ENCODE results near the gene DPP4. TPM values are rescaled to one million over a fixed set of nuclear protein-coding genes. Genes with fewer than 3 reads are reported as not detected.

DPP4 gene
- total RNA-seq, 2 donors from 2014 or later = 0.99 to 7.5 TPM

GRCh38 chr2:162062559-162062958 lies 11.5 kb downstream of the DPP4 start:
- intact Hi-C loops (cut with DNase I) = no loop called here
- ATAC-seq (no peak), DNase-seq (no peak)
- 94 to 95% methylated on average over 2 of the region's 2 CpGs for WGBS, 2 donors
- no peaks in the 10 kb centered on the region for H3K36me3 ChIP-seq (replicated peaks in 1 of 2; ENCODE audit: insufficient read depth in 1 of 2, low read depth in 2 of 2)
- H3K27ac ChIP-seq = no peak overlapping the region
- H3K4me1 ChIP-seq = no peaks in the 10 kb centered on the region
- H3K4me3 ChIP-seq = no peak overlapping the region
- TF ChIP-seq CTCF (IDR thresholded peaks at IDR 0.05) = no peak
- no peak for TF ChIP-seq POLR2A (IDR thresholded peaks at IDR 0.05)
- H3K27me3 ChIP-seq = no peaks in the 10 kb centered on the region
- peaks cover 0 to 2% (median 0%) of the 10 kb centered on the region in 3 donors for H3K9me3 ChIP-seq

- Histone ChIP-seq H3K27me3 (no peaks in the 10 kb centered on the region), H3K4me3 (no peak overlapping the region), H3K4me1 (no peaks in the 10 kb centered on the region), H3K27ac (no peak overlapping the region), H3K9me3 (peaks cover 0 to 12% (median 0%) of the 10 kb centered on the region in 3 donors), H3K36me3 (replicated peaks in 1 of 2; ENCODE audit: insufficient read depth in 1 of 2, low read depth in 2 of 2) (no peaks in the 10 kb centered on the region)
- TF ChIP-seq CTCF (IDR thresholded peaks at IDR 0.05) (no peak), POLR2A (IDR thresholded peaks at IDR 0.05) (no peak)
- DNase-seq = no peak
- WGBS, 2 donors = 67 to 93% methylated on average over 2 of the region's 2 CpGs
- intact Hi-C loops (cut with DNase I) = no loop called here
- ATAC-seq = no peak
Observed at GRCh38 chr2:162061021-162061420, 13.0 kb downstream of the DPP4 start.

- Histone ChIP-seq H3K36me3 (replicated peaks in 1 of 2; ENCODE audit: insufficient read depth in 1 of 2, low read depth in 2 of 2) (no peaks in the 10 kb centered on the region), H3K27ac (no peak overlapping the region), H3K27me3 (no peaks in the 10 kb centered on the region), H3K4me3 (no peak overlapping the region), H3K9me3 (peaks cover 0 to 12% (median 0%) of the 10 kb centered on the region in 3 donors), H3K4me1 (no peaks in the 10 kb centered on the region)
- intact Hi-C loops (cut with DNase I) = no loop called here
- 51 to 74% methylated on average over 2 of the region's 2 CpGs for WGBS, 2 donors
- no peak for ATAC-seq
- TF ChIP-seq POLR2A (IDR thresholded peaks at IDR 0.05) = no peak
- no peak for TF ChIP-seq CTCF (IDR thresholded peaks at IDR 0.05)
- DNase-seq = no peak
Observed at GRCh38 chr2:162060532-162060931, 13.5 kb downstream of the DPP4 start.

- ATAC-seq = no peak
- peaks cover 0 to 12% (median 0%) of the 10 kb centered on the region in 3 donors for H3K9me3 ChIP-seq
- DNase-seq = no peak
- H3K27me3 ChIP-seq = no peaks in the 10 kb centered on the region
- no peak for TF ChIP-seq POLR2A (IDR thresholded peaks at IDR 0.05)
- no peak overlapping the region for H3K4me3 ChIP-seq
- H3K36me3 ChIP-seq (replicated peaks in 1 of 2; ENCODE audit: insufficient read depth in 1 of 2, low read depth in 2 of 2) = no peaks in the 10 kb centered on the region
- WGBS, 2 donors = 69 to 71% methylated on average over 8 of the region's 8 CpGs
- intact Hi-C loops (cut with DNase I) = no loop called here
- H3K4me1 ChIP-seq = no peaks in the 10 kb centered on the region
- H3K27ac ChIP-seq = no peak overlapping the region
Observed at GRCh38 chr2:162058973-162059668, 14.9 kb downstream of the DPP4 start.

- Histone ChIP-seq H3K9me3 (peaks cover 0 to 12% (median 0%) of the 10 kb centered on the region in 3 donors), H3K4me1 (no peaks in the 10 kb centered on the region), H3K36me3 (replicated peaks in 1 of 2; ENCODE audit: insufficient read depth in 1 of 2, low read depth in 2 of 2) (no peaks in the 10 kb centered on the region), H3K4me3 (no peak overlapping the region), H3K27me3 (no peaks in the 10 kb centered on the region), H3K27ac (no peak overlapping the region)
- 50 to 52% methylated on average over 1 of the region's 1 CpG for WGBS, 2 donors
- ATAC-seq (no peak), DNase-seq (no peak)
- intact Hi-C loops (cut with DNase I) = no loop called here
- TF ChIP-seq POLR2A (IDR thresholded peaks at IDR 0.05) (no peak), CTCF (IDR thresholded peaks at IDR 0.05) (no peak)
Observed at GRCh38 chr2:162057426-162057825, 16.6 kb downstream of the DPP4 start.
